Prostate gland (tissue), 1 donor: ENCODE measurements around the gene TGFA.

Experiments
- POLR2A ChIP-seq: fragments of 450-650 bp; IDR thresholded peaks from one replicate; pipeline ENCODE4 v1.6.1; 2016; ENCODE audit warnings: antibody characterized with exemption, mild to moderate bottlenecking
- POLR2AphosphoS5 ChIP-seq: sonication (generic); formaldehyde crosslinking; IDR thresholded peaks from one replicate; pipeline ENCODE4 v1.6.1; 2017; ENCODE audit warnings: antibody characterized with exemption

GRCh38 chr2:70431716-70432347 lies 121.8 kb downstream of the TGFA start:
- TF ChIP-seq POLR2AphosphoS5 (no peak), POLR2A (no peak)
